ENCODE results near the gene NEB.
A peak's percentile ranks its signal among the peaks of the same experiment; 100 is the strongest.
"Not testable (repeated sequence)": the region's sequence is repeated elsewhere in the genome, so short reads cannot be mapped to it uniquely, and the experiment has no call there.

NEB gene

GRCh38 chr2:151728804-151729414 is 5.4 kb downstream of the NEB start:
- H3K4me3 Mint-ChIP-seq, result no peak overlapping the region
- no peaks in the 10 kb centered on the region for H3K27me3 Mint-ChIP-seq
- no peak overlapping the region for H3K27ac Mint-ChIP-seq
- no peaks in the 10 kb centered on the region for H3K36me3 Mint-ChIP-seq
- H3K9me3 Mint-ChIP-seq, result no peaks in the 10 kb centered on the region
- H3K4me1 Mint-ChIP-seq, result peaks cover 4% of the 10 kb centered on the region

- peaks cover 4% of the 10 kb centered on the region for H3K4me1 Mint-ChIP-seq
- no peak overlapping the region for H3K27ac Mint-ChIP-seq
- H3K27me3 Mint-ChIP-seq, result no peaks in the 10 kb centered on the region
- no peaks in the 10 kb centered on the region for H3K9me3 Mint-ChIP-seq
- H3K36me3 Mint-ChIP-seq, result no peaks in the 10 kb centered on the region
- H3K4me3 Mint-ChIP-seq, result no peak overlapping the region
Measured at GRCh38 chr2:151727593-151728552, 6.4 kb downstream of the NEB start.

GRCh38 chr2:151721161-151721560 is 13.1 kb downstream of the NEB start:
- Mint-ChIP-seq H3K27me3 (no peaks in the 10 kb centered on the region), H3K4me3 (no peak overlapping the region), H3K9me3 (no peaks in the 10 kb centered on the region), H3K4me1 (no peaks in the 10 kb centered on the region), H3K36me3 (peaks cover 3% of the 10 kb centered on the region), H3K27ac (peak overlapping the region; percentile 33)

- no peaks in the 10 kb centered on the region for H3K9me3 Mint-ChIP-seq
- no peaks in the 10 kb centered on the region for H3K27me3 Mint-ChIP-seq
- no peak overlapping the region for H3K4me3 Mint-ChIP-seq
- no peaks in the 10 kb centered on the region for H3K4me1 Mint-ChIP-seq
- H3K36me3 Mint-ChIP-seq, result peaks cover 3% of the 10 kb centered on the region
- H3K27ac Mint-ChIP-seq, result no peak overlapping the region
Measured at GRCh38 chr2:151720521-151720920, 13.8 kb downstream of the NEB start.

GRCh38 chr2:151718796-151719195 is 15.5 kb downstream of the NEB start:
- Mint-ChIP-seq H3K4me3 (no peak overlapping the region), H3K27me3 (no peaks in the 10 kb centered on the region), H3K9me3 (no peaks in the 10 kb centered on the region), H3K27ac (no peak overlapping the region), H3K36me3 (peaks cover 3% of the 10 kb centered on the region), H3K4me1 (no peaks in the 10 kb centered on the region)

- H3K27ac Mint-ChIP-seq, result no peak overlapping the region
- no peaks in the 10 kb centered on the region for H3K27me3 Mint-ChIP-seq
- peaks cover 3% of the 10 kb centered on the region for H3K36me3 Mint-ChIP-seq
- H3K4me1 Mint-ChIP-seq, result no peaks in the 10 kb centered on the region
- no peaks in the 10 kb centered on the region for H3K9me3 Mint-ChIP-seq
- H3K4me3 Mint-ChIP-seq, result no peak overlapping the region
Measured at GRCh38 chr2:151718247-151718646, 16.0 kb downstream of the NEB start.

GRCh38 chr2:151716721-151717120 is 17.6 kb downstream of the NEB start:
- peaks cover 3% of the 10 kb centered on the region for H3K36me3 Mint-ChIP-seq
- H3K4me3 Mint-ChIP-seq, result no peak overlapping the region
- H3K4me1 Mint-ChIP-seq, result no peaks in the 10 kb centered on the region
- no peaks in the 10 kb centered on the region for H3K9me3 Mint-ChIP-seq
- no peak overlapping the region for H3K27ac Mint-ChIP-seq
- no peaks in the 10 kb centered on the region for H3K27me3 Mint-ChIP-seq

GRCh38 chr2:151713291-151713903 is 20.9 kb downstream of the NEB start:
- no peak overlapping the region for H3K27ac Mint-ChIP-seq
- no peaks in the 10 kb centered on the region for H3K4me1 Mint-ChIP-seq
- peaks cover 3% of the 10 kb centered on the region for H3K36me3 Mint-ChIP-seq
- H3K27me3 Mint-ChIP-seq, result no peaks in the 10 kb centered on the region
- H3K9me3 Mint-ChIP-seq, result no peaks in the 10 kb centered on the region
- no peak overlapping the region for H3K4me3 Mint-ChIP-seq

GRCh38 chr2:151711025-151711424 is 23.3 kb downstream of the NEB start:
- no peaks in the 10 kb centered on the region for H3K9me3 Mint-ChIP-seq
- peaks cover 4% of the 10 kb centered on the region for H3K4me1 Mint-ChIP-seq
- H3K27me3 Mint-ChIP-seq, result no peaks in the 10 kb centered on the region
- no peaks in the 10 kb centered on the region for H3K36me3 Mint-ChIP-seq
- no peak overlapping the region for H3K27ac Mint-ChIP-seq
- H3K4me3 Mint-ChIP-seq, result no peak overlapping the region

- peaks cover 4% of the 10 kb centered on the region for H3K4me1 Mint-ChIP-seq
- H3K4me3 Mint-ChIP-seq, result no peak overlapping the region
- no peaks in the 10 kb centered on the region for H3K9me3 Mint-ChIP-seq
- H3K36me3 Mint-ChIP-seq, result no peaks in the 10 kb centered on the region
- no peak overlapping the region for H3K27ac Mint-ChIP-seq
- H3K27me3 Mint-ChIP-seq, result no peaks in the 10 kb centered on the region
Measured at GRCh38 chr2:151708788-151709187, 25.5 kb downstream of the NEB start.

GRCh38 chr2:151707857-151708256 is 26.4 kb downstream of the NEB start:
- Mint-ChIP-seq H3K4me1 (peaks cover 4% of the 10 kb centered on the region), H3K36me3 (no peaks in the 10 kb centered on the region), H3K27me3 (no peaks in the 10 kb centered on the region), H3K27ac (no peak overlapping the region), H3K4me3 (no peak overlapping the region), H3K9me3 (no peaks in the 10 kb centered on the region)

- not testable (repeated sequence) for H3K4me1 Mint-ChIP-seq, H3K27me3 Mint-ChIP-seq, H3K36me3 Mint-ChIP-seq, H3K27ac Mint-ChIP-seq, H3K9me3 Mint-ChIP-seq, H3K4me3 Mint-ChIP-seq
Measured at GRCh38 chr2:151704480-151704961, 29.8 kb downstream of the NEB start.

- not testable (repeated sequence) for H3K9me3 Mint-ChIP-seq, H3K27ac Mint-ChIP-seq, H3K4me1 Mint-ChIP-seq, H3K36me3 Mint-ChIP-seq, H3K27me3 Mint-ChIP-seq, H3K4me3 Mint-ChIP-seq
Measured at GRCh38 chr2:151698134-151698533, 36.1 kb downstream of the NEB start.

GRCh38 chr2:151695778-151696177 is 38.5 kb downstream of the NEB start:
- no peak overlapping the region for H3K27ac Mint-ChIP-seq
- H3K27me3 Mint-ChIP-seq, result no peaks in the 10 kb centered on the region
- H3K9me3 Mint-ChIP-seq, result no peaks in the 10 kb centered on the region

GRCh38 chr2:151691631-151692030 is 42.6 kb downstream of the NEB start:
- H3K27me3 Mint-ChIP-seq, result no peaks in the 10 kb centered on the region

More at GRCh38 chr2:151695778-151696177, 38.5 kb downstream of the NEB start:
- Mint-ChIP-seq H3K36me3 (no peaks in the 10 kb centered on the region), H3K4me3 (no peak overlapping the region), H3K4me1 (peaks cover 5% of the 10 kb centered on the region)

GRCh38 chr2:151688719-151689118 is 45.6 kb downstream of the NEB start:
- H3K36me3 Mint-ChIP-seq, result no peaks in the 10 kb centered on the region
- no peak overlapping the region for H3K4me3 Mint-ChIP-seq
- no peak overlapping the region for H3K27ac Mint-ChIP-seq
- no peaks in the 10 kb centered on the region for H3K9me3 Mint-ChIP-seq
- no peaks in the 10 kb centered on the region for H3K27me3 Mint-ChIP-seq
- H3K4me1 Mint-ChIP-seq, result no peaks in the 10 kb centered on the region

More at GRCh38 chr2:151691631-151692030, 42.6 kb downstream of the NEB start:
- H3K4me3 Mint-ChIP-seq, result no peak overlapping the region
- H3K27ac Mint-ChIP-seq, result no peak overlapping the region
- no peaks in the 10 kb centered on the region for H3K36me3 Mint-ChIP-seq
- H3K9me3 Mint-ChIP-seq, result no peaks in the 10 kb centered on the region
- peaks cover 5% of the 10 kb centered on the region for H3K4me1 Mint-ChIP-seq
